Measurements from ENCODE around the gene GOLGB1. TPM values are rescaled to one million over a fixed set of nuclear protein-coding genes. Genes with fewer than 3 reads are reported as not detected.

Gene GOLGB1
- total RNA-seq, 6 donors from 2014 or later: 46.4 to 116 (median 51.8) TPM

DNA sequence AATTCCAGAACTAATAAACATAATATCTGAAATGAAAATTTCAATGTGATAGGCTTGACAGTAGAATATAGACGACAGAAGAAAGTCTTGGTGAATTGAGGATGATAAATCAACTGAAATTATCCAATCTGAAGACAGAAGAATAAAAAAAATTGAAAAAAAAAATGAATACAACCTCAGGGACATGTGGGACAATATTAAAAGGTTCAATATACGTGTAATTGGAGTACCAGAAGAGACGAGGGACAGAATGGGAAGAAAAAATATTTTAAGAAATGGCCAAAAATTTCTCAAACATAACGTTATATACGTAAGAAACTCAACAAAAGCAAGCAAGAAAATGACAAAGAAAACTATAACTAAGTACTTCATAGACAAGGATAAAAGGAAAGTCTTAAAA lies 45.6 kb downstream of the GOLGB1 start:
- Histone ChIP-seq H3K4me3 (no peak overlapping the region), H3K36me3 (peaks cover 4 to 69% (median 6%) of the 10 kb centered on the region in 4 donors), H3K27me3 (no peaks in the 10 kb centered on the region), H3K27ac (no peak overlapping the region), H3K4me1 (no peaks in the 10 kb centered on the region), H3K9me3 (no peaks in the 10 kb centered on the region)
- TF ChIP-seq POLR2A (IDR thresholded peaks at IDR 0.05) (no peak), POLR2AphosphoS5 (IDR thresholded peaks at IDR 0.05) (no peak)
- ATAC-seq (ENCODE audit: low FRiP score in 2 of 2) (no peak), DNase-seq (no peak)
- WGBS, 2 donors: 96 to 99% methylated on average over 5 of the region's 5 CpGs

DNA sequence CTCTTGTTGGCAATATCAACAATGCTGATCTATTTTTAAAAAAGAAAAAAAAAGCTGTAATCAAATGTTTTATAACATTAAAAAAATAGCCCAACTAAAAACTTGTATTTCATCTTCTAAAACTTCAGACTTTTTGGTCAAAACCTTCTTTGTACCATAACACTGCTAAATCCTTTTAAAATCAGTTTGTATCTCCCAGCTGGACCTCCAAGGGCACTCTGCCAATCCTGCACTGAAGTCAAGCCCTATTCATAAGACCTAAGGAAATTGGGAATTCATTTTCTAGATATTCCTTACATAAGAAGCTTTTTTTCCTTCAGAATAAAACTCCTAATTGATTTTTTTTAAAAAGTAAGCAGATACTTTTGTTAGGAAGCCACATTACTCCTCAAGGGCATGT lies 50.6 kb downstream of the GOLGB1 start:
- no peak overlapping the region for H3K4me3 ChIP-seq
- no peak for DNase-seq
- H3K27ac ChIP-seq: no peak overlapping the region
- no peaks in the 10 kb centered on the region for H3K27me3 ChIP-seq
- no peak for ATAC-seq (ENCODE audit: low FRiP score in 2 of 2)
- H3K9me3 ChIP-seq: no peaks in the 10 kb centered on the region
- peaks cover 4 to 71% (median 15%) of the 10 kb centered on the region in 4 donors for H3K36me3 ChIP-seq
- TF ChIP-seq EP300 (IDR thresholded peaks at IDR 0.05): no peak
- TF ChIP-seq POLR2A (IDR thresholded peaks at IDR 0.05): no peak
- TF ChIP-seq POLR2AphosphoS5 (IDR thresholded peaks at IDR 0.05): no peak
- TF ChIP-seq, protein P1, sequence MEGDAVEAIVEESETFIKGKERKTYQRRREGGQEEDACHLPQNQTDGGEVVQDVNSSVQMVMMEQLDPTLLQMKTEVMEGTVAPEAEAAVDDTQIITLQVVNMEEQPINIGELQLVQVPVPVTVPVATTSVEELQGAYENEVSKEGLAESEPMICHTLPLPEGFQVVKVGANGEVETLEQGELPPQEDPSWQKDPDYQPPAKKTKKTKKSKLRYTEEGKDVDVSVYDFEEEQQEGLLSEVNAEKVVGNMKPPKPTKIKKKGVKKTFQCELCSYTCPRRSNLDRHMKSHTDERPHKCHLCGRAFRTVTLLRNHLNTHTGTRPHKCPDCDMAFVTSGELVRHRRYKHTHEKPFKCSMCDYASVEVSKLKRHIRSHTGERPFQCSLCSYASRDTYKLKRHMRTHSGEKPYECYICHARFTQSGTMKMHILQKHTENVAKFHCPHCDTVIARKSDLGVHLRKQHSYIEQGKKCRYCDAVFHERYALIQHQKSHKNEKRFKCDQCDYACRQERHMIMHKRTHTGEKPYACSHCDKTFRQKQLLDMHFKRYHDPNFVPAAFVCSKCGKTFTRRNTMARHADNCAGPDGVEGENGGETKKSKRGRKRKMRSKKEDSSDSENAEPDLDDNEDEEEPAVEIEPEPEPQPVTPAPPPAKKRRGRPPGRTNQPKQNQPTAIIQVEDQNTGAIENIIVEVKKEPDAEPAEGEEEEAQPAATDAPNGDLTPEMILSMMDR (IDR thresholded peaks at IDR 0.05): no peak
- no peaks in the 10 kb centered on the region for H3K4me1 ChIP-seq

DNA sequence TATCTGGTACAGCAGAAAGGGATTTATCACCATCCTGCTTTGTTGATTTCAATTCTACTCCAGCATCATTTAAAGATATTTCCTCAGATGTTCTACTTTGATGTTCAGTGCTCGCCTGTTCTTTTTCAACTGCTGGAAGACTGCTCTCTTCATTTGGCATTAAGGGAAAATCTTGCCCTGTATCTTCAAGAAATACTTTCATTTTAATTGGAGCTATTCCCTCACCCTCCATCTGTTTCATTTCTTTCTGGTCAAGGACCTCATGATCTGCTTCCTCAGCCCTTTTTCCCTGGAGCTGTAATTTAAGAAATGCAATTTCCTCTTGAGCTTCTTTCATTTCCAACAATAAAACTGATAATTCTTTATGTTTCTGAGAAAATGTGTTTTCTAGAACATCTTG lies 51.1 kb downstream of the GOLGB1 start:
- Histone ChIP-seq H3K36me3 (peaks cover 5 to 70% (median 15%) of the 10 kb centered on the region in 4 donors), H3K4me3 (no peak overlapping the region), H3K27me3 (no peaks in the 10 kb centered on the region), H3K4me1 (no peaks in the 10 kb centered on the region), H3K27ac (no peak overlapping the region), H3K9me3 (no peaks in the 10 kb centered on the region)
- WGBS, 2 donors: 86 to 89% methylated on average over 1 of the region's 1 CpG
- DNase-seq: no peak
- TF ChIP-seq POLR2A (IDR thresholded peaks at IDR 0.05): no peak
- TF ChIP-seq POLR2AphosphoS5 (IDR thresholded peaks at IDR 0.05): no peak
- no peak for TF ChIP-seq EP300 (IDR thresholded peaks at IDR 0.05)
- TF ChIP-seq, protein P1 (IDR thresholded peaks at IDR 0.05): no peak
- no peak for ATAC-seq (ENCODE audit: low FRiP score in 2 of 2)

DNA sequence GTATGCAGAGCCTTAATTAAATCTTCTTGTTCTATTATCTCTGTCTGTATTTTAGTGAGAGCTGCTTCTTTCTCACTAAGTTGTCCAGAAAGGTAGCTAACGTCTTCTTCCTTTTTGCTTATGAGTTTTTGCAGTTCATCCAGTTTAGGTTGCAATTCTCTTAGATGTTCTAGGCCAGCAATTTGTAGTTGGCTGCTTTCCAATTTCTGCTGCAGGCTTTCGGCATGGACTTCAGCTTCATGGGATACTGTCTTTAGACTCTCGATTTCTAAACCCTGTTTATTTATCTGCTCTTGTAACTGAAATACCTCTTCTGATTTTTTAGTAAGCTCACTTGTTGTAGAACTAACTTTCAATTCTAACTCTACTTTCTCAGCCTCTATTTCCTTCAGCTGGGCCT lies 53.4 kb downstream of the GOLGB1 start:
- H3K4me1 ChIP-seq: no peaks in the 10 kb centered on the region
- H3K9me3 ChIP-seq: no peaks in the 10 kb centered on the region
- no peak overlapping the region for H3K27ac ChIP-seq
- no peak overlapping the region for H3K4me3 ChIP-seq
- DNase-seq (no peak), ATAC-seq (ENCODE audit: low FRiP score in 2 of 2) (no peak)
- no peaks in the 10 kb centered on the region for H3K27me3 ChIP-seq
- TF ChIP-seq POLR2AphosphoS5 (IDR thresholded peaks at IDR 0.05) (no peak), POLR2A (IDR thresholded peaks at IDR 0.05) (no peak), EP300 (IDR thresholded peaks at IDR 0.05) (no peak)
- TF ChIP-seq, protein P1 (IDR thresholded peaks at IDR 0.05): no peak
- WGBS, 2 donors: 77% methylated on average over 3 of the region's 3 CpGs
- peaks cover 11 to 78% (median 20%) of the 10 kb centered on the region in 4 donors for H3K36me3 ChIP-seq

DNA sequence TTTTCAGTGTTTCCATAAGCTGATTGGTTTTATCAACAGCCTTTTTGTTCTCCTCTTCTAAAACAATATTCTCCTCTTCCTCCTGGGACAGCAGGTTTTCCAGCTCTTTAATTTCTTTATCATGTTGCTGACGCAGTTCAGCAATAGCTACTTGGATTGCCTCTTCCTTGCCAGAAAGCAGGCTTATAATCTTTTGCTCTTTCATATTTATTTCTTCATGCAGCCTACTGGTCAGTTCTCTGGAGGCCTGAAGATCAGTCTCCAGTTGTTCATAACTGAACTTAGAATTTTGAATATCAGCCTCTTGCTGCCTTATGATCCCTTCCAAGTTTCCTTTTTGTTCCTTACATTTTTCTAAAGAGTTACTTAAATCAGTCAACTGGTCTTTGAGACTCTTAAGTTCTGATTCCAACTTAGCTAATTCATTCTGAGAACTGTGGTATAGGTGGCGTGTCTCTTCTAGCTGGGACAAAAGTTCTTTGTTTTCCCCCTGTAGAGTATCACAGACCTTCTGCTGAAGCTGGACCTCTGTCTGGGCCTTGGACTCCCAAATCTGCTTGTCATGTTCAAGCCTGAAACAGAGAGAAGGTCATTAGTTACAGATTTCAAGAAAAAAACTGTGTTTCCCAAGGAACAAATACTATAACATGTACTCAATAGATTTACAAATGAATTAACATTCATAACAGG lies 57.4 kb downstream of the GOLGB1 start:
- no peaks in the 10 kb centered on the region for H3K4me1 ChIP-seq
- H3K36me3 ChIP-seq: peaks cover 11 to 64% (median 18%) of the 10 kb centered on the region in 4 donors
- no peak overlapping the region for H3K4me3 ChIP-seq
- DNase-seq (no peak), ATAC-seq (ENCODE audit: low FRiP score in 2 of 2) (no peak)
- H3K27me3 ChIP-seq: no peaks in the 10 kb centered on the region
- no peak for TF ChIP-seq EP300 (IDR thresholded peaks at IDR 0.05)
- no peaks in the 10 kb centered on the region for H3K9me3 ChIP-seq
- no peak overlapping the region for H3K27ac ChIP-seq
- WGBS, 2 donors: 91 to 100% methylated on average over 2 of the region's 2 CpGs
